T-helper 1 cell treated with Interleukin-12 subunit alpha and Interleukin-12 subunit beta and Interleukin-4 antibody, amounts not matched to agents 30 ng/mL and 1 ng/mL, for 36 hours (primary cell): Measurements from ENCODE around the gene SAV1. TPM values are rescaled to one million over a fixed set of nuclear protein-coding genes. Genes with fewer than 3 reads are reported as not detected.

ENCODE experiments used
- intact Hi-C: fragments of 100-400 bp; cut with micrococcal nuclease; formaldehyde crosslinking; loops from one replicate; pipeline ENCODE4 v1.15.1; 2024
- total RNA-seq: library from RNA; stranded (reverse); gene quantifications from 2 replicates; pipeline ENCODE4 v1.2.3, GENCODE V29; 2022

The SAV1 gene
- total RNA-seq, 1 donor from 2014 or later, result 7.7 TPM

DNA sequence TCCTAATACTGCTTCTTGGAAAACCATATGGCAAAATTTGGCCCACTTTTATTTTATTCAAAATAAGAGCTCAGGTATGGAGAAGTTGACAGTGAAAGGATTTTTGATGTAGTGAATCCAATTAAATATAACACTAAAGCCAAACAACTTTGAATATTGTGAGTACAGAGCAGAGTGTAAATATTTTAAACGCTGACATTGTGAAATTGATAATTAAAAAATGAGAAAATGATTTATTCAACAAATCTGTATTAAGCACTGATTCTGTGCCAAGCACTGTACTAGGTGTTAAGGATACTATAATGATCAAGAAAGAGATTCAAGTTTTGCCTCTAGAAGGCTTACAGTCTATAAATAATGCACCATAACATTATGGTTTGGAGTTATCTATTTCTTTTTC, 57.6 kb downstream of the SAV1 start:
- intact Hi-C loops, result no loop called here

DNA sequence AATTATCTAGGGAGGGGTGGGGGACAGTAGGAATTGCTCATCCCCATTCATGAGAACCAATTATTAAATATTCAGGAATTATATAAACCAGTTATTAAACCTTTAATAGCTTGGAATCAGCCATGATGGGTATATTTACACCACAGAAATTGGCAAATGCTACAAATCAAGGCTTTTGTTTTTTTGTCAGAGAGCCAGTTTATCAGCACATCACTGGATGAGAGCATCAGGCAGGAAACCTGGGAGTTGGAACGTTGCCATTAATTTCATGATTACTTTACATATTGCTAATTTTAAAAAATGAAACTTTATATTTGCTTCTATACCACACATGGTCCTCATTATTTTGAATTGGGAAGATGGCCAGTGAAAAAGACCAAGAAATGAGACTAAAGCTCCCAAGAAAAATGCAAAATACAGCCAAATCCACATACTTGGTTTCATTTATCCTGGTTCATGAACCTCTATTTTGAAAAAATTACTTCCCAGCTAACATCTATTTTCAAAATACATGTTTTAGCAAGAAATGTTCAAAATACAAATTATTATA, 59.7 kb downstream of the SAV1 start:
- intact Hi-C loops, result no loop called here

DNA sequence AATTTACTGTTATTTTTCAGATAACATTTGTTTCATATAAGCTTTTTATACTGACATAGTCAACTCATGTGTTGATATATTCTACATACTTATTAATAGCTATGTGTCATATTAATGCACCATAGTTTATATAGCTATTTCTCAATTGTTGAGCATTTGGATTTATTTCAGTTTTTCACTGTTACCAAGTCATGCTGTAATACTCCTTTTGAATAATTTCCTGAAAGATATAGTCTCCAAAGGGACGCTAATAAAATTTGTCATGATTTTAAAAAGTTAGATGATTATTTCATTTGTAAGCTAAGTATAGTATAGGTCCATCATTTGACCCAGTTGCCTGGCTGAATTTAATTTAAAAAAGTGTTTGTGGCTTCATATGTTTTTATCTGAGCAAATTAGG, 60.3 kb downstream of the SAV1 start:
- intact Hi-C loops, result no loop called here

DNA sequence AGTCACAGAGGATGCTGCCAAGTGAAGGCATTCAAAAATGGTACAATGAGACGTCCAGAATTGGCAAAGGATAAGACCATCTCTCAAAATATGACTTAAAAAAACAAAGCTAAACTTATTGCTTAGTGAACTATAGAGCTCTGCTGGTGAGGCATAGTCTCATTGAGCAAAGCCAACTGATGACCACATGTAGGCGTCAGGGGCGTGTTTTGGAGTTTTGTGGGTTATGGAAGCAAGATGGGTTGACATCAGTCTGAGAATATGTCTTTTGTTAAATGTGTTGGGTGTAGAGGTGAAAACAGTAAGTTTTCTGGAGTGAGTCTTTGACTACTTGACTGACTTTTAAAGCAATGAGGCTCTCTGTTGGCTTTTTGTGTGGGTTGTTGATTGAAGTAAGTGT, 60.9 kb downstream of the SAV1 start:
- intact Hi-C loops, result no loop called here

DNA sequence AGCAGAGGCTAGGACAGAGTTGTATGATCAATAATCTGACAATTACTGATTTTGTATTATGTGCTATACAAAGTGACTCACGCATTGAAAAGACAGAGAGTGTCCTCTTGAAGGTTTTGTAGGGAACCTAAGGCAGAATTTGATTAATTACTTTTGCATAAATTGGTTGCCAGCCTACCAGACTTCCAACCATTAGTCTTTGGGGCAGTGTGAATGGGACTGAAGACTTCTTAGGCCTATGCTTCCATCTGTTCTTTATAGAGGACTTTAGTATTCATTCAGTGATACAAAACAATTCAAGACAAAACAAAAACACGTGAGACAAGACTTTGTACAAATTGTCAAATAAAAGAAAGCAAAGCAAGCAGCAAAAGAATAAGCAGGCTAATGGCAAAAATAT, 61.6 kb downstream of the SAV1 start:
- intact Hi-C loops, result no loop called here

DNA sequence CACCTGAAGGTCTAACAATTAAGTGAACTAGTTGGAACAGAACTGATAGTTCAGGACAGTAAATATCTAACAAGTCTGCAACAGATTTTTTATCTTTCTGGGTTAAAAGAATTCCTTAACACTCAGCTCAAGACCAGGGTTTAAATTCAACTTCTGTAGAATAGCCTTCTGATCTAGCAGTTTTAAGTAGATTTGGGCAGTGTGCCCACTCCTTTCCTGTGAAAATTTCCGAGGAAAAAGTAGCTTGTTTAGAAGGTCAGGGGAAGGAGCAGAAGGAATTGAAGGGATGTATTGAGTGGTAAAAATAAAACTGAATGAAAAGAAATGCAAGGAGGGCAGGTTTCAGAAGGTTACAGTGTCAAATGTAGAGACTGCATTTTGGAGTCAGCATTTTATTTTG, 62.3 kb downstream of the SAV1 start:
- intact Hi-C loops, result no loop called here

DNA sequence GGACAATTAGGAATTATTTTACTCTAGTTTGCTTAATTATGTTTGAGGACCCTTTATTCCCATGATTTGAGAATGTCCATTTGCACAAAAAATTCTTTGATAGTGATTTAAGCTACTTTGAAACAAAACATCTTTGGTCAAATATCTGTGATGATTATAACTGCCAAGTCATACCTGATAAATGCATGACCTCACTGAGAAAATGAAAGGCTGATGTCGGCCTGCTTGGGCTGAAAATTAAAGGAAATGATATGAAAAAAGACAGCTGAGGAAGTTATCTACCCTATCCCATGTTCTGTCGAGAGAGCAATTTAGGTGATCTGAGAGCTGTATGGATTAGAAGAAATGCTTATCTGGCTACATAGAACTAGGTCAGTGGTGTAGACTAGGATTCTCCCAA, 64.5 kb downstream of the SAV1 start:
- intact Hi-C loops, result no loop called here

DNA sequence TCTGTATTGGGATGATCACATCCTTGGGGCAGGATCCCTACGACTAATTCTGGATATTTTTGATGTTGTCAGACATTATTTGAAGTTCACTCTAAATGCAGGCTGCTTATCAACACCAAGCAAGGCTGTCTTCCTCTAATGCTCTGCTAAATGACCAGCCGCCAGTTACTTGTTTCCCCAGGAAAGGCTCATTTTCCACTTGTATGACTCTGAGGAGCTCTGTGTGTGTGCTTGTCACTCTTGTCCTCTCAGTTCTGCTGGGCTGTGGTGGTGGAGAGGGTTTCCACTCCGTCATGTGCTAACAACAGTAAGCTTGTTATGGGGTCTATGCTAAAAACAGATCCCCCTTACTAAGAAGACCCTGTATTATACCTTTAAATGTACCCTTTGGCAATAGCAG, 66.1 kb downstream of the SAV1 start:
- intact Hi-C loops, result no loop called here

DNA sequence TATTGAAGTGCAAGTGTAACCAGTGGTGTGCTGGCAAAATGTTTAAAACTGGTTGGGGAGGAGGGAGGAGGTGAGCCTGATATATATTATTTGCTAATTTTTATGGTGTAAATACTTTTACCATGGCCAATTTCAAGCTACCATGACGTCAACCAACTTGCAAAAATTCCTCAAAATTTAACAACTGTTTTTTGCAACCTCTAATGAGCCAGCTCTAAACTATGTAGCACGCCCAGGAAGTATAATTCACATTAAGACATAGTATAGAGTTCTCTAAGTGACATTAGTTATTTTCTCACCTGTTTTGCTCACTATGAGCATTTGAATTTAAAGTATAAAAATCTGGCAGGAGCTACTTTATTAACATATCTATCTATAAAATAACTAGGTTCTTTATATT, 66.7 kb downstream of the SAV1 start:
- intact Hi-C loops, result no loop called here

DNA sequence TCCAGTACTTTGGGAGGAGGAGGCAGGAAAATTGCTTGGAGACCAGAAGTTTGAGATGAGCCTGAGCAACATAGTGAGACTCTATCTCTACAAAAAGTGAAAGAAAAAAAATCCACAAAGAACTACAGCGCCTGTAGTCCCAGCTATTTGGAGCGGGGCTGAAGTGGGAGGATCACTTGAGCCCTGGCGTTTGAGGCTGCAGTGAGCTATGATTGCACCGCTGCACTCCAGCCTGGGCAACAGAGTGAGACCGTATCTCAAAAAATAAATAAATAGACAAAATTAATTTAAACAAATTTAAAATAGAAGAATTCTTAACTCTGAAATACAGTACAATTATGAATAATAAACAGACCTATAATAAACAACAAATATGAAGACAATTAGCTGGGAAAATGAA, 67.3 kb downstream of the SAV1 start:
- intact Hi-C loops, result loop anchor here (1.0 kb wide), 3 partner anchors 113 to 259 kb away; no protein-coding TSS in a partner anchor

DNA sequence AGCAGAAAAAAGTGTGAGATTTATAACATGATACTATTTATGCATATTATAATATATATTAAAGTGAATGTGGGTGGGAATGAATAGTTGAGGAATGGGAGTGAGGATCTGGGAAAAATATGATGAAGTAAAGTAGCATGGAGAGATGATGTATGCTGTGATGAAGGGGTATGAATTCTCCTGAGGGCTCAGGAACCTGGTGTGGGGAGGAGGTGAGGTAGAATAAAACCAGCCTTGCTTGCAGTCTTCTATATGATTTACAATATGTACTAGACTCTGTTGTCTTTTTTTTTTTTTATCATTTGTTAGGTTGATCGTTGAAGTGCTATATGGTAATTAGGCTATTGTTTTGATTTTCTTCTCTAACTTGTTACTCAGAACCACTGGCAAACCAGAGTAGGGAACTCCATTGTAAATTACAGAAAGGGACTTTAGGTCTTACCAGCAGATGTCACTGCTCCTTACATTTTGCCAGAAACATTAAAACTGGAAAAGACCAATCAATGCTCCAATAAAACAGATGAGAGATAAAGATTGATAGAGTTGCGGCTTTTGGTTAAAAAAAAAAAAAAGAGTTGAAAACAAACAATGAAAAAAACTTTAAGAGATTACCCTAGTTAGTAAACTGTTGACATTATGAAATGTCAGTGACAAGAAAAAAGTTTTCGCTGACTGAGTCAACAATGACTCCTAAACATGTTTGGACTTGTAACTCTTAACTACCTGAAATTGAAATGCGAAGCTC, 68.2 kb downstream of the SAV1 start:
- intact Hi-C loops, result loop anchor here (1.0 kb wide), 3 partner anchors 114 to 260 kb away; no protein-coding TSS in a partner anchor

DNA sequence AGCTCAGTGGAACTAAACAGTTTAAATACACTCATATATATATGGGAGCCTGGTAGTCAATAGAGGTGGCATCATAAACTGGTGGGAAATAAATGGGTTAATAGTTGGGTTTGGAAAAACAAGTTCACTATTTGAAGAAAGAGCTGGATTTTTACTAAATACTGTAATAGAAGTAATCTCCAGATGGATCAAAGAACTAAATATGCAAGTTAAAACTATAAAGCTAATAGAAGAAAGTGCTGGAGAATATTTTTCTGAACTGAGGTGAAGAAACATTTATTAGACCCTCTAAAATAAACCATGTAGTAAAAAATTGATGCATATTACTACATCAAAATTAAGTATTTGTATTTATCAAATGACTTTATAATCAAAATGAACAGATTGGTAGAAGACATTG, 69.3 kb downstream of the SAV1 start:
- intact Hi-C loops, result no loop called here

DNA sequence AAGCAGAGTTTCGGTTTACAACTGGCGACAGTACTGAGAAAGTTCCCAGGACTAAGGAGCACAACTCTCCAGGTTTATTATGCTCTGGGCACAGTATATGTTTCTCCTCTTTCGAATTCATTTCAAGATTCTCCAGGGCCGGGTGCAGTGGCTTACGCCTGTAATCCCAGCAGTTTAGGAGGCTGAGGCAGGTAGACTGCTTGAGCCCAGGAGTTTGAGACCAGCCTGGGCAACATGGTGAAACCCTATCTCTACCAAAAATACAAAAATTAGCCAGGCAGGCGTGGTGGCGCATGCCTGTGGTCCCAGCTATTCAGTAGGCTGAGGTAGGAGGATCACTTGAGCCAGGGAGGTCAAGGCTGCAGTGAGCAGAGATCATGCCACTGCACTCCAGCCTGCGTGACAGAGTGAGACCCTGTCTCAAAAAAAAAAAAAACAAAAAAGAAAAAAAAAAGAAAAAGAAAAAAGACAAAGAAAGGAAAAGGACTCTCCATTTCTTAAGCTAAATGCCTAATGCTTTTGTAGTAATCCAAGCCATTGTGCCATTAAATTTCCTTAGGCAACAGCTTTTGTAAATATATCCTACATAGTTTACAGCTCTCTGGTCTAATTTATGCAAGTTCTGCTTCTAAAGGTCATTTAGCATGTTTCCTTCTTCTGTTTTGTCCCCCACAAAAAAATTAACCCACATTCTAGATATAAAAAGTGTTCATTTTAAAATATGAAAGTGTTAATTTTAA, 73.4 kb downstream of the SAV1 start:
- intact Hi-C loops, result no loop called here

DNA sequence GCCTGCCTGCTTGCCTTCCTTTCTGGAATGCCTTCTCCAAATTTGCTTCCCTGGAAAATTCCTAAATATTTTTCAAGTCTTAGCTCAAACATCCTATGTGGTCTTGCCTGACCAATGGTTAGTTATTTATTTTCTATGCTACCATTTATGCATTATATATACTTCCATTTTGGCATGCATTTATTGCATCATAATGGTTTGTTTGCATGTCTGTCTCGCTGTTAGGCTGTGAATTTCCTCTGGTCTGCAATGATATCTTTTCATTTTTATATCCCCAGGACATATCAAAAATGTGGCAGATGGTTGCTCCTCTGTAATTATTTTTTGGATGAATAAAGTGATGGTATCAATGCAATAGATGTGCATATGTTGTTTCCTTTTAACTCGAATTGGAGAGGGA, 77.6 kb downstream of the SAV1 start:
- intact Hi-C loops, result no loop called here

Other genes starting within 250 kb of the SAV1 start
- gene MAP4K5, start 135.7 kb downstream of the SAV1 start, total RNA-seq, result 20.6 and 22.0 TPM in 2 replicates
- 0.56 and 1.5 TPM in 2 replicates for gene ATL1, start 108.2 kb downstream of the SAV1 start, total RNA-seq
- gene NIN, start 162.9 kb upstream of the SAV1 start, total RNA-seq, result 74.3 and 82.5 TPM in 2 replicates
- not detected in 2 replicates for gene ABHD12B, start 203.7 kb upstream of the SAV1 start, total RNA-seq